HepG2 (cell line): ENCODE data around the gene FGFR2.

ENCODE experiments used
- ARNT ChIP-seq: fragments of 450-650 bp; IDR thresholded peaks from 2 replicates; pipeline ENCODE4 v1.6.1; 2017
- CTCF ChIP-seq: sonication (generic); formaldehyde crosslinking; IDR thresholded peaks from 2 replicates; pipeline ENCODE4 v1.5.0; 2020; ENCODE audit warnings: mild to moderate bottlenecking, missing genetic modification reagents, moderate library complexity
- GABPA ChIP-seq, 2 experiments: IDR thresholded peaks; 2 replicates each; pipeline ENCODE4 v1.6.1; 2011 to 2016; ENCODE audit warnings: low read depth in 2 of 2, low read length in 1 of 2, missing biosample characterization in 1 of 2, missing genetic modification characterization in 1 of 2
- HDAC2 ChIP-seq: sonication (generic); formaldehyde crosslinking; IDR thresholded peaks from 2 replicates; pipeline ENCODE4 v1.4.0; 2020; ENCODE audit warnings: missing genetic modification reagents
- HIVEP1 ChIP-seq: sonication (generic); formaldehyde crosslinking; IDR thresholded peaks from 2 replicates; pipeline ENCODE4 v1.4.0; 2020; ENCODE audit warnings: mild to moderate bottlenecking, missing genetic modification reagents
- KDM4B ChIP-seq: sonication (generic); formaldehyde crosslinking; IDR thresholded peaks from 2 replicates; pipeline ENCODE4 v1.4.0; 2020; ENCODE audit warnings: missing genetic modification reagents
- MAFK ChIP-seq, 2 experiments: IDR thresholded peaks in 1 of 2; conservative IDR thresholded peaks in 1 of 2; 2 replicates each; pipeline ENCODE4 v1.6.1; 2011; ENCODE audit warnings: improper control_type of control experiment in 2 of 2, low read length in 2 of 2
- MIER2 ChIP-seq: IDR thresholded peaks from 2 replicates; pipeline ENCODE4 v1.6.1; 2016; ENCODE audit warnings: missing biosample characterization, missing genetic modification reagents
- MYC ChIP-seq: sonication (generic); formaldehyde crosslinking; IDR thresholded peaks from 2 replicates; pipeline ENCODE4 v1.9.0; 2021; ENCODE audit warnings: missing genetic modification reagents, borderline replicate concordance
- POLR2AphosphoS5 ChIP-seq: IDR thresholded peaks from 2 replicates; pipeline ENCODE4 v1.6.1; 2012; ENCODE audit warnings: low read depth, low read length
- RCOR2 ChIP-seq: IDR thresholded peaks from 2 replicates; pipeline ENCODE4 v1.6.1; 2016; ENCODE audit warnings: missing biosample characterization, missing genetic modification reagents
- STAT6 ChIP-seq: sonication (generic); formaldehyde crosslinking; IDR thresholded peaks from 2 replicates; pipeline ENCODE4 v1.4.0; 2020; ENCODE audit warnings: missing genetic modification reagents, mild to moderate bottlenecking, borderline replicate concordance
- ZEB1 ChIP-seq: IDR thresholded peaks from 2 replicates; pipeline ENCODE4 v1.6.1; 2012; ENCODE audit warnings: mild to moderate bottlenecking, low read depth, inconsistent platforms; ENCODE audit not compliant: insufficient replicate concordance
- ZNF275 ChIP-seq: sonication (generic); formaldehyde crosslinking; IDR thresholded peaks from 2 replicates; pipeline ENCODE4 v1.8.0; 2022; ENCODE audit warnings: missing genetic modification reagents, mild to moderate bottlenecking, inconsistent platforms, borderline replicate concordance

GRCh38 chr10:121615836-121616235 is 17.6 kb upstream of the FGFR2 start:
- TF ChIP-seq HDAC2 (CRISPR knock-in tag) (no peak), POLR2AphosphoS5 (no peak), MAFK (conservative IDR thresholded peaks at IDR 0.05 in 1 of 2, IDR thresholded peaks at IDR 0.05 in 1 of 2; ENCODE audit: low read length in 2 of 2) (no peak), GABPA (IDR thresholded peaks at IDR 0.05; ENCODE audit: low read depth, low read length) (no peak), GABPA (CRISPR knock-in tag; IDR thresholded peaks at IDR 0.05; ENCODE audit: low read depth) (no peak), MYC (CRISPR knock-in tag) (no peak), CTCF (CRISPR knock-in tag) (no peak), ARNT (no peak), HIVEP1 (CRISPR knock-in tag) (no peak), ZNF275 (CRISPR knock-in tag) (no peak), MIER2 (CRISPR knock-in tag) (no peak), KDM4B (CRISPR knock-in tag) (no peak), STAT6 (no peak), ZEB1 (no peak), RCOR2 (CRISPR knock-in tag) (no peak)
